NCI-H146 treated with DMSO at 0.1 percent for 48 hours (cell line): ENCODE results near the gene RBM33.

ENCODE experiments used
- DNase-seq: peaks from one replicate; lab custom pipeline; 2025; ENCODE audit not compliant: unreplicated experiment; lab: John Stamatoyannopoulos, UW

The RBM33 gene

GRCh38 chr7:155806096-155806871, 161.8 kb downstream of the RBM33 start:
- no peak for DNase-seq

GRCh38 chr7:155807065-155807671, 162.7 kb downstream of the RBM33 start:
- DNase-seq, result no peak

GRCh38 chr7:155807789-155808548, 163.5 kb downstream of the RBM33 start:
- no peak for DNase-seq

- no peak for DNase-seq
These were observed 164.3 kb downstream of the RBM33 start for GRCh38 chr7:155808549-155809331.

- DNase-seq, result no peak
These were observed 165.0 kb downstream of the RBM33 start for GRCh38 chr7:155809332-155809946.

- no peak for DNase-seq
These were observed 165.7 kb downstream of the RBM33 start for GRCh38 chr7:155809947-155810769.

GRCh38 chr7:155810770-155811559, 166.5 kb downstream of the RBM33 start:
- no peak for DNase-seq

- DNase-seq, result no peak
These were observed 167.1 kb downstream of the RBM33 start for GRCh38 chr7:155811560-155811894.

- DNase-seq, result no peak
These were observed 167.7 kb downstream of the RBM33 start, which contains the start of gene SHH for GRCh38 chr7:155811895-155812761. Gene SHH, minus strand, starts transcription at chr7:155812463. Its CDS starts 341 bp downstream, at chr7:155812122.

- no peak for DNase-seq
These were observed 168.7 kb downstream of the RBM33 start for GRCh38 chr7:155813125-155813524.

- DNase-seq, result no peak
These were observed 169.3 kb downstream of the RBM33 start for GRCh38 chr7:155813546-155814315.

- no peak for DNase-seq
These were observed 170.1 kb downstream of the RBM33 start for GRCh38 chr7:155814316-155815276.

GRCh38 chr7:155815332-155816191, 171.1 kb downstream of the RBM33 start:
- no peak for DNase-seq

- DNase-seq, result no peak
These were observed 171.7 kb downstream of the RBM33 start for GRCh38 chr7:155816192-155816508.

- DNase-seq, result no peak
These were observed 172.5 kb downstream of the RBM33 start for GRCh38 chr7:155816996-155817395.
